Heart left ventricle (tissue), 13 donors: ENCODE results near the gene NOSTRIN.

ENCODE experiments used
- CTCF ChIP-seq, 12 donors: fragments of 200-600 bp; sonication (generic) in 4 of 12; IDR thresholded peaks; one replicate each; pipeline versions ENCODE4 v1.5.0 to v1.8.0; 2018 to 2022; ENCODE audit warnings: antibody characterized with exemption in 12 of 12, mild to moderate bottlenecking in 5 of 12
- POLR2A ChIP-seq, 2 donors: fragments of 450-650 bp; IDR thresholded peaks; one replicate each; pipeline ENCODE4 v1.6.1; 2017; ENCODE audit warnings: antibody characterized with exemption in 2 of 2, mild to moderate bottlenecking in 2 of 2, moderate library complexity in 2 of 2
- donor health status: ischemic (EF 13 %, LVEDD 7.1; RV severe dilation, severe dysfunction).
- donor health status: DM: no; HTN: yes; CAD: no.
- donor health status: DM: no; HTN: no; CAD: no.
- donor health status: ischemic (EF 25% LVEDD 6.9; RV normal size, moderate dysfunction).
- donor health status: ischemic (EF 25% LVEDD 5.7; RV mildly dilated, moderate dysfunction).
- donor health status: ischemic (EF 35%, LVEDD 5.7; RV mildly dilated, moderate dysfunction).
- donor health status: nonischemic (EF 11% LVEDD 7.7; RV severe dilation, severe dysfunction).
- donor health status: DM: yes; HTN: yes; CAD: no.
- donor health status: PGD.
- donor health status: ischemic (EF 29% LVEDD 5.4; RV normal size, mild dysfunction).
- donor health status: nonischemic (EF 23%, LVEDD 6.1; RV moderate dilation, normal function).

DNA sequence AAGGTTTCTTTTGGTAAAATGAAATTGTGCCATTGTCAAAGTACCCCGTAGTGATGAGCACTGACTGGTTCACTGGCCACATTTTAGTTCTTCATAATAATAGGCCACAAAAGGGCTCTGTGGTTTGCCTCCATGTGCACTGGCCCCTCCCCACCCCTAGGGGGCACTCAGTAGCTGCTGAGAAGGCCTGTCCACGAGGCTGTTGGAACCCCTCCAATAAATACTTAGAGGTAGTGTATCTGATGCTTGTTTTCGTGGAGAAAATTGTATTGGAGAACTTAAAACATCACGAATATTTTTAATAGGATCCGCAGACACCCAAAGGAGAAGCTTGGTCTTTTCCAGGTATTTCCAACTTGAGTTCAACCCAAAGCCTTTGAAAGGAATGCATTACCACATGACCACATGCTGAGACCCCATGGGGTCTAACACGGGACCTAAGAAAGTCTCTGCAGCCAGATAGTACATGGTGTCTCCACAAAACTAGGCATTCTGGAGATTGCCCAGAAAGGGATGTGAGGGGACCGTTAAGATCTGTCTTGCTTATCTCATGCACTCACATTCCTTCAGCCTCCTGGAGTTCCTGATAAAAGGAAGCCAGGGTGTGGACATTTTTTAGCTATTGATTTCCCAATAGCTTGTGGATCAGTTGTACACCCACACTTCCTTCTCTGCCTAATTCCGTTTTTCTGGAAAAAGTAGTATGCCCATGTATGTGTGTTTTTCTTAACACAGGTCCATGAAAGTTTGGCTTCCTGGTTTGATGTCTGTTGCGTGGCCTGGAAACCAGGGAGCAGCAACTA lies 28.5 kb upstream of the NOSTRIN start:
- TF ChIP-seq CTCF (IDR thresholded peaks at IDR 0.05) (peak; percentile 74 to 95 (median 88)), POLR2A (IDR thresholded peaks at IDR 0.05) (no peak)
